GM12874 (cell line): Measurements from ENCODE around the gene THY1.

Experiments used
- CTCF ChIP-seq: IDR thresholded peaks from 2 replicates; pipeline ENCODE4 v1.5.1; 2011; ENCODE audit warnings: low read depth, mild to moderate bottlenecking, control low read depth, low read length, moderate library complexity; ENCODE audit not compliant: insufficient read depth

The THY1 gene

DNA sequence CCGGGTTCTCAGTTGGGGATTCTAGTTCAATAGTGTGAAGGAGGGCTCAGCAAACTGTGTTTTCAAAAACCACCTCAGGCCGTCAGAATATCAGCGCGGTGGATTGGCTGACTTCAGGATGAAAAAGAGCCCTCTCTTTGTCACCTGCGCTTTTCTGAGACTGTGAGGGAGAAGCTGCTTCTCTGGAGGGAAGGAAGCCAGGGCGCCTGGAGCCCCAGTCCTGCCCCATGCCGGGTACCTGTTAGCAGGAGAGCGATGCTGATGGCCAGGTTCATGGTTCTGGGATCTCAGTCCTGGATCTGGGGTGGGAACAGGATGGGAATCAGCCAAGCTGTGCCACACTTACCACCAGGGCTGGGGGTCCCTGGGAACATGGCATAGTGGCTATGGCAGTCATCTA lies 2.3 kb downstream of the THY1 start:
- no peak for TF ChIP-seq CTCF

GRCh38 chr11:119419834-119420492 lies 3.0 kb downstream of the THY1 start:
- TF ChIP-seq CTCF, result no peak

- TF ChIP-seq CTCF, result no peak
Observed at GRCh38 chr11:119419246-119419645, 3.7 kb downstream of the THY1 start.

GRCh38 chr11:119418759-119419158 lies 4.2 kb downstream of the THY1 start:
- TF ChIP-seq CTCF, result no peak

GRCh38 chr11:119417726-119418540 lies 5.0 kb downstream of the THY1 start:
- TF ChIP-seq CTCF, result no peak

GRCh38 chr11:119416606-119417580 lies 6.1 kb downstream of the THY1 start:
- TF ChIP-seq CTCF, result no peak

- no peak for TF ChIP-seq CTCF
Observed at GRCh38 chr11:119415966-119416365, 7.0 kb downstream of the THY1 start.
